WI38 (cell line): ENCODE measurements around the gene RIT2.

ENCODE experiments used
- H3K4me3 ChIP-seq: 2 replicates; pipeline ENCODE4 v1.5.1; 2011; ENCODE audit warnings: low read depth, mild to moderate bottlenecking, control low read depth, low read length
- TF ChIP-seq, protein P1 (sequence below): IDR thresholded peaks from 2 replicates; pipeline ENCODE4 v1.5.1; 2012; ENCODE audit warnings: low read depth, mild to moderate bottlenecking, control low read depth, low read length

RIT2 gene

DNA sequence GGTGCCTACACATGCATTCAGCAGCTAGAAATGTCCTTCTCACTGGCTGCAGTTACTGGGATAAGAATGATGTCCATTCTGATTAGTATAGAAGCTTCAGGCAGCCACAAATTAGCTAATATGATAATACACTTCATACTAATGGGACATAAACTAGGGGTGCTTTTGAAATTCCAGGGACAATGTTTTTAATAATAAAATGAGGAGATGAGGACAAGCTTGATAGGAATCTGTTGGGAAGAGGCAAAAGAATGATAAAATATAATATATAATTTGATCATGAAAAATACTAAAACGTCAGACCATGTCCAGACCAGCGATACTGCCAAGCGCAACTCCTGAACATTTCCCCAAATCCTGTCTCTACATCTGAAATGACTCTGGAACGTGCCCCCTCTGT lies 157.1 kb downstream of the RIT2 start:
- H3K4me3 ChIP-seq = no peak overlapping the region
- TF ChIP-seq, protein P1, sequence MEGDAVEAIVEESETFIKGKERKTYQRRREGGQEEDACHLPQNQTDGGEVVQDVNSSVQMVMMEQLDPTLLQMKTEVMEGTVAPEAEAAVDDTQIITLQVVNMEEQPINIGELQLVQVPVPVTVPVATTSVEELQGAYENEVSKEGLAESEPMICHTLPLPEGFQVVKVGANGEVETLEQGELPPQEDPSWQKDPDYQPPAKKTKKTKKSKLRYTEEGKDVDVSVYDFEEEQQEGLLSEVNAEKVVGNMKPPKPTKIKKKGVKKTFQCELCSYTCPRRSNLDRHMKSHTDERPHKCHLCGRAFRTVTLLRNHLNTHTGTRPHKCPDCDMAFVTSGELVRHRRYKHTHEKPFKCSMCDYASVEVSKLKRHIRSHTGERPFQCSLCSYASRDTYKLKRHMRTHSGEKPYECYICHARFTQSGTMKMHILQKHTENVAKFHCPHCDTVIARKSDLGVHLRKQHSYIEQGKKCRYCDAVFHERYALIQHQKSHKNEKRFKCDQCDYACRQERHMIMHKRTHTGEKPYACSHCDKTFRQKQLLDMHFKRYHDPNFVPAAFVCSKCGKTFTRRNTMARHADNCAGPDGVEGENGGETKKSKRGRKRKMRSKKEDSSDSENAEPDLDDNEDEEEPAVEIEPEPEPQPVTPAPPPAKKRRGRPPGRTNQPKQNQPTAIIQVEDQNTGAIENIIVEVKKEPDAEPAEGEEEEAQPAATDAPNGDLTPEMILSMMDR = no peak

DNA sequence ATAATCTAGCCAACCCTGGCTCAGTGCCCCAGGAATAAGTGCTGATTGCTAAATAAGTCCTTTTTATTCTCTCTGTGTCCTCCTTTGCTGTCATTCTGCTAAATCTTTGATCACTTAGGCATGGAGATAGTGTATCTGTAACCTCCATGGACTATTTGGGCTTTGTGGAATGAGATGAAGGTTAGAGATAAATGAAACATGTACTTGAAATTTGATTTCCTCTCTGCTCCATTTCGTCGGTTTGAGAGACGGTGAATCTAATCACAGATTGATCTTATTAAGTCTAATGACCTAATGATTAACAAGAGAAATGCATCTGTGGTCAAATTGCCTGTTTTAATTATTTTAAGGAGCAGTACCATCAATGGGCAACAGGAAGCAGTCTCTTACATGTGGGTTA lies 159.2 kb downstream of the RIT2 start:
- H3K4me3 ChIP-seq = no peak overlapping the region
- TF ChIP-seq, protein P1 = no peak

DNA sequence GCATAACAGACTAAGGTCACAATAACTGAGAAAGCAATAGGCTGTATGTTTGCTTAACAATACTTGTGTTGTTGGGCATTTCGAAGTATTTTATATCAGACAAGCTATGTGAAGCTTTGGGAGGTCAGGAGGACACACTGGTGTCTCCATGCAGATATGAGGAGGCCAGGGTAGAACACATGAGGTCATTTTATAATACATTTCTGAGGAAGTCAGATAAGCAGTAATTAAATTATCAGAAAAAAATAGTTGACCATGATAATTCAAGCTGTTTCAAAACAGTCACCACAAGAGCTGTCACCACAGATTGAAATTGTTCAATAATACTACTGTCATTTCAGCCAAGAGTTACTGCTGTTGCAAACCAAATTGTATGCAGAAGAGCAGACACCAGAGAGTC lies 160.6 kb downstream of the RIT2 start:
- H3K4me3 ChIP-seq = no peak overlapping the region
- TF ChIP-seq, protein P1 = no peak

DNA sequence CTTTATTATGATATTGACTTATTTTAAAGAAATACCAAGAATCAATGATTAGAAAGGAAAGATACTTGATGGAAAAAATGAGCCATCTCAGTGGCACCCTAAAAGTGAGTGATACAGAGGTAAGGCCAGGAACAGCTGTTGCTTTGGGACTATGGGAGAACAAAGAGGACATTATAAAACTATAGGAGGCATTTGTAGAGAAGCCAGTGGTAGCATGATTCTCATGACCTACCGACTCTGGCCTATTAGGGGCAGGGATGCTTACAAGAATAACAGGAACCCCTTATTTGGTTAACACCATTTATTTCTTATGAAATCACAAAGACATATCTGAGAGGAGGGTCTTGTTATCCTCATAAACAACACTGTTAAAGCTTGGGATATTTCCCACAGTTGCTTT lies 162.2 kb downstream of the RIT2 start:
- TF ChIP-seq, protein P1 = no peak
- no peak overlapping the region for H3K4me3 ChIP-seq

DNA sequence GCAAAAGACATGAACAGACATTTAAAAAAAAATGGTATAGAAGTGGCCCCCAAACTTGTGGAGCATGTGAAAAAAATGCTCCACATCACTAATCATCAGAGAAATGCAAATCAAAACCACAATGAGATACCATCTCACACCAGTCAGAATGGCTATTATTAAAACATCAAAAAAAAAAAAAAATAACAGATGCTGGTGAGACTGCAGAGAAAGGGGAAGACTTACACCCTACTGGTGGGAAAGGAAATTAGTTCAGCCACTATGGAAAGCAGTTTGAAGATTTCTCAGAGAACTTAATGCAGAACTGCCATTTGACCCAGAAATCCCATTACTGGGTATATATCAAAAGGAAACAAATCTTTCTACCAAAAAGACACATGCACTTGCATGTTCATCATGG lies 164.8 kb downstream of the RIT2 start:
- no peak overlapping the region for H3K4me3 ChIP-seq
- TF ChIP-seq, protein P1 = no peak

DNA sequence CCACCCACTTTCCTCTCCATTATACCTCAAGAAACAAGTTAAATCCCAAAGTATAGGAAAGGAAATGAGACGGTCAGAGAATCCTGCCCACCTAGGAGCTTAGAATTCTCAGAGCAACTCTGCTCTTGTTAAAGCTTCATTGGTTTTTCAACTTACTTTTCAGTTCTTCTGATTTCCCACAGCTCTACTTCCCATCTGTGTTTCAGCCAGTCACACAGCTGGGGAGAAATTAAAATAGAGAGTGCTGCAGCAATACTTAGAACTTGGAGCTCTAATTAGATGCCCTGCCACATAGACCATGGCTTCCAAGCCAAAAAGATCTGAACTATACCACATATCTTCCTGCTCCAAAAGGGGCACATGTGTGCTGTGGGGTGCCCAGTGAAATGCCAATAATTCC lies 166.7 kb downstream of the RIT2 start:
- TF ChIP-seq, protein P1 = no peak
- H3K4me3 ChIP-seq = no peak overlapping the region

DNA sequence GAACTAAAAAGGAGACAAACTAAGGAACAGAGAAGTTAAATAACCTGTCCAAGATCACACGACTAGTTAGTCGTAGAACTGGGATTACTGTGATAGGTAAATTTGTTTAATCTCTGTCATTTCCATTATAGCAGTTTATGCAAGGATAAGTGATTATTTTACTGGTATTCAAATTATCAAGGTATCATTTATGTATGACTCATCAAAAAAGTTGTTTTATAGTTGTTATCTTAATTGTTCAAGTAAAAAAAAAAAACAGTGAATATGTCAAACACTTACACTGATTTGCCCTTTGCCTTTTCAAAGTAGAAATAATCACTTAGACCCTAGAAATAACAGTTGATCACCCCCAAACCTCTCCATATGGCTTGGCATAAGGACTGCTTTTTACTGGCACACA lies 173.6 kb downstream of the RIT2 start:
- no peak overlapping the region for H3K4me3 ChIP-seq
- TF ChIP-seq, protein P1 = no peak

DNA sequence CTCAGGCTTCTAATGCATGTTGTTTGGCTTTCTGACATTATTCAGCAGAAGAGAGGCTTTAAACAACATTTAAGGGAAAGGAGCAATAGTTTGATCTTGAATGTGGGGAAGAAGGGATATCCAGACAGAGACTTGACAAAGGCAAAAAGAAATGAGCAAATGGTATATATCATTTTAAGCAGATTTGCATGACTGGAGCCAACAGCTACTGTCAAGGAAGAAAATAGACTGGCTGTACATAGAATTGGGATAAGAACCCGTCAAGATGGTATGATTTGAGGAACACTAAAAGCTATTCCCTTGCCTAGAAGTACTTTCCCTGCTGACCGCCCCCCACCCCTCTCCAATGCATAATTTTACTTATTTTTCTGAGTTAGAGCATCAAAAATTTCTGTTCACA lies 174.5 kb downstream of the RIT2 start:
- TF ChIP-seq, protein P1 = no peak
- H3K4me3 ChIP-seq = no peak overlapping the region
